G401 (cell line): Measurements from ENCODE around the gene AGAP1. TPM values are rescaled to one million over a fixed set of nuclear protein-coding genes. Genes with fewer than 3 reads are reported as not detected.
"Not testable (repeated sequence)": the region's sequence is repeated elsewhere in the genome, so short reads cannot be mapped to it uniquely, and the experiment has no call there.

Experiments
- DNase-seq: peaks from one replicate; pipeline ENCODE4 v3.0.0-alpha.2; 2015; ENCODE audit warnings: low spot score
- in situ Hi-C: cut with HindIII; loops from 2 replicates; pipeline ENCODE4 v1.10.0; 2016; ENCODE audit warnings: low sequenced_read_pairs, mixed read lengths
- total RNA-seq: library from RNA; depleted of rRNA; stranded (reverse); fragments of >200 nt; shearing (Covaris generic); gene quantifications from 2 replicates; pipeline ENCODE4 v1.2.3, GENCODE V29; 2014

AGAP1 gene
- total RNA-seq, 1 experiment from 2014 or later = 14.4 TPM

DNA sequence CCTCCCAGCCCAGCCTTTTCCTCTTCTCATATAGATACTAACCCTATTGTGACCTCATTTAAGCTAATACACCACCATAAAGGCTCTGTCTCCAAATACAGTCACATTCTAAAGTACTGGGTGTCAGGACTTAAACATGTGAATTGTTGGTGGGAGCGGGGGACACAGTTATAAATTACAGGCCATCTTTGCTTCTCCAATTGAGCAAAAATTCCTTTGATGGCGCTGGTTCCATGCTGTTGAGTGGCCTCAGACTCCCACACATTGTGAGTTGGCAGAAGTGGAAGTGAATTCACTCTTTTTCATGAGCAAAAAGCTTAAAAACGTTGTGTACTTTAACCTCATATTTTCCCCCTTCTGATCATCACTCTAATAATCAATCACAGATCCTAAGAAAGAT lies 628.4 kb downstream of the AGAP1 start:
- DNase-seq = no peak
- in situ Hi-C loops = no loop called here

DNA sequence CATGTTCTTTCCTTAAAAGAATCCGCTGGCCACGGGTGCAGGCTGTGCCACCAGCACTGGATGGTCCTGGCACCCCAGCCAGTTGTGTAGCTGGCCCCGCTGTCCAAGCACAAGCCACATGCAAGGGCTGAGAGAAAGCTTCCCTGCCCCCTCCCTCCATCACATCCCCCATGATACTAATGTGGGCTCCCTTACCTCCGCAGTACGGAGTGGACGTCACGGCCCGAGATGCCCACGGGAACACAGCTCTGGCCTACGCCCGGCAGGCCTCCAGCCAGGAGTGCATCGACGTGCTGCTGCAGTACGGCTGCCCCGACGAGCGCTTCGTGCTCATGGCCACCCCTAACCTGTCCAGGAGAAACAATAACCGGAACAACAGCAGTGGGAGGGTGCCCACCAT lies 629.9 kb downstream of the AGAP1 start:
- DNase-seq = no peak

DNA sequence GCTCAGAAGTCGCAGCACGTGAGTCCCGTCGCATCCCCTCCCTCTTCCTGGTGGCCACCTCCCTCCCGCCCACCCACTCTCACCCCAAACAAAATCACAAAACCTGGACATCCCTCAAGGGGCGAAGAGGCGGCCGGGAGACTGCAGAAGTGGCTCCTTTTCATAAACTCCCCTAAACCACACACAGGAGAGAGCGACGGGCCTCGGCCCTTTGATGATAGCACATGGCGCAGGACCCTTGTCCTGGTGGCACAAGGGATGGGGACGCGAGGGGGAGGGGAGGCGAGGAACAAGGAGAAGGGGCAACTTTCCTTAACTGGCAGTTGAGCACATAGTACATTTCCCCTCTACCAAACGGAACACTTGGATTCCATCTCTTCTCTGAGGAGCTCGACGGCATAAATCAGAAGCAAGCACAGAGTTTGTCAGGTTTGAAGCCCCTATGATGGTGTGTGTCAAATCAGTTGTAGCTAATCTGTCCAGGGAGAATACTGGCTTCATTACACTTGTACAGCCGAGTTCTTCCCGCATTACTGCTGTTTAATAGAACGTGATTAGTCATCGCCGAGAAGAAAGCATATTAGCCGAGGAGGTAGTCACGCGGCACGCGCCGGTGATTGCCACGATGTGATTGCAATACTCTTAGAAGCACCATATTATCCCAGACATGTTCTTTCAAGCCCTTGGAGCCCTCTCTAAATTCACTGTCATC lies 630.5 kb downstream of the AGAP1 start:
- in situ Hi-C loops = no loop called here
- DNase-seq = no peak

More for the DNA sequence above, 629.9 kb downstream of the AGAP1 start:
- in situ Hi-C loops = no loop called here

DNA sequence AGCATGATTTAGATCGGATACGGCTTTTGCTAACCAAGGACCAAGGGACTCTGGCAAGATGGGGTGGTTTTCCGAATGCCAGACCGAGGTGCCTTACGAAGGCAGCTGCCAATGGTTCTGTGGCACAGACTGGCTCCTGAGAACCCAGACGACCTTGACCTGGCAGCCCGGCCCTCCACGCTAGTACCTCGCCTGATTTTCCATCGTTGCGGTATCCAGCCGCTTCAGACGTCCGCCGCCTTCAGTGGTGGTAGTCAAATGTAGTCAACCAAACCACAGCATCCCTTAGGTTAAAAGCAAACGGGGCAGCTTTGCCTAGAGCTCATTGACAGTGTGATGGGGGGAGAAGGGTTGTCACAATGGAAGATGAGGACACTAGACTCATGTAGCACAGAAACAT lies 631.7 kb downstream of the AGAP1 start:
- DNase-seq = no peak
- in situ Hi-C loops = no loop called here

DNA sequence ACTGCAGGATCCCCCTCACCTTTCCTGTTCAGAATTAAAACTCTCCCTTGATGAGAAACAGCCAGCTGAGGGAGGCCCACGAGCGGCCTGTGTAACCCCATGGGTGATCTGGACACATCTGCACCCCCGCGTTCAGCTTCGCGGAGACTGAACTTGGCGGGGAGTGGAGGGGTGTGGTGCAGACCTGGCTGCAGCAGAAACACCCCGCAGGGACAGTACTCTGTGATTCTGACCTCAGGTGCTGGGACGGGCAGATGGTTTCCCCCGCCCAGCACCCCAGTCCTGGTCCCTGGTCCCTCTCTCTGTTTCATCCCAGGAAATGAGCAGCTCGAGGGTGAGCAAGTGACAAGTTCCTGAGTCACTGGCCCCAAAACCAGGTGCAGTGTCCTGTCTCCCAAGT lies 633.2 kb downstream of the AGAP1 start:
- in situ Hi-C loops = no loop called here
- DNase-seq = no peak

GRCh38 chr2:236128321-236128720 lies 634.5 kb downstream of the AGAP1 start:
- in situ Hi-C loops = no loop called here
- DNase-seq = no peak

GRCh38 chr2:236129935-236130334 lies 636.1 kb downstream of the AGAP1 start:
- DNase-seq = no peak
- in situ Hi-C loops = no loop called here

DNA sequence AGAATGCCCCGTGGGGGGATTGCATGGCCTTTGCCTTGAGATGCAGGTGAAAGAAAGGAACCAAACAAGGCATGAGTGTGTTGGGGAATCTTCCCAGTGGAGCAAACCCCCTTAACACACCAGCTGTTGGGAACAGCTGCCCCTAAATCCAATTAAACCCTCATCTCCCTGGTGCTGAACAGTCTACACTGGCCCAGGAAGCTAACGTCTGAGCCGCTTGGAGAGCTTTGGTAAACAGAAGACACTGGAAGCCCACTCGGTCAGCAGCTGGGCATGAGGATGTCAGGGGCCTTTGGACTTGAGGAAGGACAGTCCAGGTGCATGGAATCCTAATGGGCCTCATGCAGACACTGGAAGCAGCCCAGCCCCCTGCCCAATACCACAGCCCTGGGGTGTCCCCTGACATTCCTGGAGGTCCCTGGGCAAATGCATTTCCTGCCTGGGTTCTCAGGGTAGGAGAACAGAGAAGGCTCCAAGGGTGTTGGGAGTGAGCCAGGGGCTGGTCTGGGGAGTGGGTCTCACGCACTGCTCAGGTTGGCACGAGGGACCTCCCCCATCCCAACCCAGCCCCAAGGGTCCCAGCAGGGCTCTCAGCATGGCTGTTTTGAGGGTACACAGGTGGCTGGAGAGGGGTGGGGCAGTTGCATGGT lies 636.6 kb downstream of the AGAP1 start:
- in situ Hi-C loops = no loop called here
- no peak for DNase-seq

DNA sequence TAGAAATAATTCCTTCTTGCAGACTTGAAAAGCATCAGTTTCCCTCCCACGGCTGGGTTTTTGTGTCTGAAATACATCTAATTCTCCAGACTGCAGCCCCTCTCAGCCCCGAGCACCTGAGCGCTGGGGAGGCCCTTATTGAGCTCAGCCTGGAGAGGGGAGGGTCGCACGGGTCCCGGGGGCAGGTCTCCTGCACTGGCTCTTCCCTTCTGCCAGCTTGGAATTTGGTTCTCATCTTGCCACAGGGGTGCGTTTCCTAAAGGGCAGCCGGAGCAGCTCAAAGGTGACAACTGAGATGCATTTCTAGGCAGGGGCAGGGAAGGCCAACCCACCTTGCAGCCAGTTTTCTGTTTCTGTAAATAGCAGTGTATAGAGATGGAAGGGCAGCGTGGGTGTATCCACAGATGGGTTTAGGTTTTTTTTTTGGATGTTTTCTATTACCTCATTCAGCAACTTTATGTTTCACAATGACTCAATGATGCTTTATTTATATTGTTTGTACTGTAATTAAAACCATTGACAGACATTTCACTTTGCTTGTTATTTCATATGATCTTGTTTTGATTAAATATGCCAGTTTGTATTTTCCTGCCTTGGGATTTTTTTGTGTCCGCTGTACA lies 637.3 kb downstream of the AGAP1 start:
- in situ Hi-C loops = no loop called here
- DNase-seq = no peak

DNA sequence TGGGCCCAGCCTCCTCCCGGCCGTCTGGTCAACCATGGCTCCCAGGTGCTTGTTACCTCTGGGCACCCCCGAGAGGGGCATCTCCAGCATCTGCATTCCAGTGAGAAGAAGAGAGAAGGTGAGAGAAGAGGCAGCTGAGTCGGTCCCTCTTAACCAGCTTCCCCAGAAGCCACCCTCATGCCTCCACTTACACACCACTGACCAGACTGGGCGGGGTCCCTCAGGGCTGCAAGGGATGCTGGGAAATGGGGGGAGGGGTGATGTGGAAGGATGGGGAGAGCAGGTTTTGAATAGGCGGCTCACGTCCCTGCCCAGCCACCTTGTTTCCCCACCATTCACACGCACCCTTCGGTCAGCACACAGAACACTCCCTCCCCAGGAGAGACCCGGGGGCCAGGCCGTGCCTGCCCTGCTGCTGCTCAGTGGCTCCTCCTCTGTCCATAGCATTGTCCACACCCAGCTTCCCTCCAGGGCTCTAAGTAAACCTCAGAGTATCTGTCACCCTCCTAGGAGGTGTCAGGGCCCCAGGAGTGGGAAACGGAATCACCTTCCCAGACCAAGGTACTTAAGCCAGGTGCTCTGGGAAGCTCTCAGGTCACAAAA lies 639.7 kb downstream of the AGAP1 start:
- DNase-seq = no peak
- in situ Hi-C loops = no loop called here

DNA sequence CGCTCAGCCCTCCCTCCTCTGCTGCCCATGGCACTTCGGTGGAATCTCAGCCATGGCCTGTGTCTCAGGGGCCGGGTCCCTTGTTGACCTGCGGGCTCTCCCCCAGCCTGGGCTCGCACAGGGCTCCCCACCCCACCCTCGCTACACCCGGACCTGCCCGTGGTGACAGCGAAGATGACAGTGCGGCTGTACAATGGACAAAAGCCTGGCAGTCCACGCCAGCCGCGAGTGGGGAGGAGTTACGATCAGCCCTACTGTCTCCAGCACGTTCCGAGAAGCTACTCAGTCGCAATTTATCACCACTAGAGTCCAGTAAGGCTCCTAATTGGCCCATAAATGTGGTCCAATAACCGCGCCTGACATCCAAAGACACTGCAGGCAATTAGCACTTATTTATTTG lies 642.7 kb downstream of the AGAP1 start:
- DNase-seq = no peak
- in situ Hi-C loops = no loop called here

DNA sequence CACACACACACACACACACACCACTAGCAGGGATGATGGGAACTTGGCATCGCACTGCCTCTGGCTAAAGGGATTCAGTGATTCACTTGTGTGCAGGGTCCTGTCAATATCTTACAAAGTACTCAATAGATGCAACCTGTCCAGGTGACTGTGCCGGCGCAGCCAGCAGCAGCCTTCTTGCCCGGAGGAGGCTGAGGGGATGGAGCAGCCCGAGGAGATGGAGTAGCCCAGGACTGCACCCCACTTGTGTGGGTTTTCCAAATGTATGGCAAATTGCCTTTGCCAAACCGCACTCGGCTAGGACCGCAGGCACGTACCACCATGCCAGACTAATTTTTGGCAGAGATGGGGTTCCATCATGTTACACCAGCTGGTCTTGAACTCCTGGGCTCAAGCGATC lies 643.2 kb downstream of the AGAP1 start:
- in situ Hi-C loops = no loop called here
- no peak for DNase-seq

GRCh38 chr2:236141616-236142015 lies 647.8 kb downstream of the AGAP1 start:
- DNase-seq, in situ Hi-C loops: not testable (repeated sequence)

- in situ Hi-C loops = no loop called here
- no peak for DNase-seq
Measured at GRCh38 chr2:236143811-236144210, 650.0 kb downstream of the AGAP1 start.

GRCh38 chr2:236146436-236146835 lies 652.6 kb downstream of the AGAP1 start:
- no peak for DNase-seq
- in situ Hi-C loops = no loop called here

DNA sequence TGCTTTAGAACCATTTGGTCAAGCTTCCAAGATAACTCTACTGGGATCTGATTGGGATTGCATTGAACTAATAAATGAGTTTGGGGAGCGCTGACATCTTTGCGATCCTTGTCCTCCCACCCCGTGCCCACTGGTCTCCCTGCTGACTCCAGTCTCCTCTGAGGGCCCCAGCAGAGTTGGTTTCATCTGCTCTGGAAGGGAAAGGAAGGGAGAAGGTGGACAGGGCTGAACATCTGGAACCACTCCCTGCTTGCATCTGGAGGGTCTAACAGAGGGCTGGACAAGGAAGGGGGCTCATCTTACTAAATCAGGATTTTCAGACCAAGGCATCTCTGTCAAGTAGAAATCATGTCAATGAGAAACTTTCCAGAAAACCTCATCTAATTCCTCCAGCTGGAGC lies 661.6 kb downstream of the AGAP1 start:
- in situ Hi-C loops = no loop called here
- no peak for DNase-seq

DNA sequence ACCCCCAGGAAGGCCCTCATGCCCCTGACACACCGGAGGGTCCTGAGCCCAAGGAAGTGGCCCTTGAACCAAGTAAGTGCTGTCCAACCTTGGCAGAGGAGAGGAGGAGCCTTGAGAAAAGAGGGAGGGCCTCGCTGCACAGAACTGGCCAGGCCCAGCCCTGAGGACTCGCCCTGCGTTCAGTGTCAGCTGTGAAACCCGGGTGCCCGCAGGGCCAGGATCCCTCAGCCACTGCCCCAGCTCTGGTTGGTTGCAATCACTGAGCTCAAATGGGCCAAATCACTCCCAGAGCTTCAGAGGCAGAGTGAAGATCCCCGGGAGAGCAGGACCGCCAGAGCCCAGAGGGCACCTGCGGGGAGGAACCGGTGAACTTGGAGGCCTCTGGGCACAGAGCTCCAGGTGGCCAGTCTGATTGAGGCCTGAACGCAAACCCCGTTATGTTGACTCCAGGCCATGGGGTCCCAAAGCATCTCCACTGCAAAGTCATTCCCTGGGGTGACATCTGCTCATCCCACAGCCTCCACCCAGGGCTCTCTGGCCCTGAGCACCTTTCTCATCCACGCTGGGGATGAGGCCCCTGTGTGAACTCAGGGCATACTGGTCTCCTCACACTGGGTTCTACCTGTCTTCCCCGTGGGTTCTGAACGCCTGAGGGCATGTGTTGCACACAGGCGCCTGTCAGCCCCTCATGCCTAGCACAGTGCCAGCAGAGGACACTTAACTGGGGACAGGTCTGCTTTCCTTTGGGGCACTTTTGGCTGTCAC lies 662.4 kb downstream of the AGAP1 start:
- DNase-seq = no peak
- in situ Hi-C loops = no loop called here

DNA sequence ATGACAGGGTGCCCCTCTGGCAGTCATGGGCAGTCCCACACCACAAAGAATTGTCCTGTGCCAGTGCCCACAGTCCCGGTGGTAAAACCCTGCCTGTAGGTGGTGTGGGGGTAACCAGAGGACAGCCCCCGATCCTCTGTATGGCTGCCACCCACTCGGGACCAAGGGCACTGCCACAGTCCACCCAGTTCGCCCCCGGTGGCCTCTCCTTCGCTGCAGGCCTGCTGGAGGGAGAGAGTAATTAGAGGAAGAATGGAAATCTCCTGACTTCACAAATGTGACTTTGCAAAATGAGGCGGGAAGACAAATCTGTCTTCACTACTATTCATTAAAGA lies 663.0 kb downstream of the AGAP1 start:
- in situ Hi-C loops = no loop called here
- no peak for DNase-seq

DNA sequence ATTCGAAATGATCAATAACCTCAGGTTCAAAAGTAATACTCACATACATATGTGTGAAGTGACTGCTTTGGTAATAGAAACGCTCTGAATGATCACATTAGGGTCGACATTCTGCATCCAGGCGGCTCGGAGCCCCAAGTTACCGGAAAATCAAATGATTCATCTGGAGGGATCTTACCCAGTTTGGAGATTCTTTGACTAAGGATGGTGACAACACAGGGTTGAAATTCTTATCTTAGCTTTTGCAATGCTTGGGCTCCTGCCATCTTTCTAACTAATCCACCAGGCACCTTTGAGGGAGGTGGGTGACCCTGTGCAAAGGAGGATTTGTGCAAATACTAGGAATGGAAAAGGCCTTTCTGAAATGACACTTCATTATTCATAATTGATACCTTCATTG lies 663.5 kb downstream of the AGAP1 start:
- in situ Hi-C loops = no loop called here
- no peak for DNase-seq
